H9 (cell line): ENCODE data around the gene DNAAF1. TPM values are rescaled to one million over a fixed set of nuclear protein-coding genes. Genes with fewer than 3 reads are reported as not detected.

Experiments
- DNase-seq: peaks from one replicate; pipeline ENCODE4 v3.0.0-alpha.2; 2017
- H2AFZ ChIP-seq: one replicate; pipeline ENCODE4 v1.6.1; 2013; ENCODE audit warnings: mild to moderate bottlenecking, low read length, control low read depth, moderate library complexity
- H2AK5ac ChIP-seq: 2 replicates; pipeline ENCODE4 v1.6.1; 2013; ENCODE audit warnings: low read length, control low read depth, mixed read lengths; ENCODE audit not compliant: insufficient read length
- H2BK120ac ChIP-seq: one replicate; pipeline ENCODE4 v1.6.1; 2013; ENCODE audit warnings: low read depth, mild to moderate bottlenecking, low read length, control low read depth, inconsistent platforms; ENCODE audit not compliant: poor library complexity, severe bottlenecking
- H2BK12ac ChIP-seq: 2 replicates; pipeline ENCODE4 v1.6.1; 2013; ENCODE audit warnings: low read length, control low read depth, mixed read lengths, low read depth; ENCODE audit not compliant: insufficient read length
- H2BK15ac ChIP-seq: 2 replicates; pipeline ENCODE4 v1.6.1; 2013; ENCODE audit warnings: low read depth, low read length, control low read depth
- H2BK20ac ChIP-seq: one replicate; pipeline ENCODE4 v1.6.1; 2013; ENCODE audit warnings: low read depth, mild to moderate bottlenecking, low read length, control low read depth, inconsistent platforms; ENCODE audit not compliant: poor library complexity, severe bottlenecking
- H2BK5ac ChIP-seq: 2 replicates; pipeline ENCODE4 v1.6.1; 2013; ENCODE audit warnings: low read length, control low read depth, mixed read lengths; ENCODE audit not compliant: insufficient read length
- H3K14ac ChIP-seq: 2 replicates; pipeline ENCODE4 v1.6.1; 2013; ENCODE audit warnings: low read length, control low read depth; ENCODE audit not compliant: insufficient read depth
- H3K18ac ChIP-seq: 2 replicates; pipeline ENCODE4 v1.6.1; 2013; ENCODE audit warnings: low read depth, mild to moderate bottlenecking, mixed read lengths, low read length, control low read depth; ENCODE audit not compliant: insufficient read length
- H3K23ac ChIP-seq: 2 replicates; pipeline ENCODE4 v1.6.1; 2013; ENCODE audit warnings: low read length, control low read depth, mixed read lengths, low read depth; ENCODE audit not compliant: insufficient read length
- H3K23me2 ChIP-seq: 2 replicates; pipeline ENCODE4 v1.6.1; 2013; ENCODE audit warnings: low read depth, mild to moderate bottlenecking, mixed read lengths, low read length, control low read depth; ENCODE audit not compliant: insufficient read length, poor library complexity, severe bottlenecking
- H3K27ac ChIP-seq: 2 replicates; pipeline ENCODE4 v1.5.1; 2013; ENCODE audit warnings: low read length, control low read depth, mixed read lengths, low read depth; ENCODE audit not compliant: insufficient read length
- H3K27me3 ChIP-seq: 2 replicates; pipeline ENCODE4 v1.6.1; 2013; ENCODE audit warnings: low read length, control low read depth, inconsistent platforms; ENCODE audit not compliant: insufficient read depth
- H3K4ac ChIP-seq: 2 replicates; pipeline ENCODE4 v1.6.1; 2013; ENCODE audit warnings: low read depth, mild to moderate bottlenecking, control low read depth, inconsistent platforms, low read length, moderate library complexity
- H3K4me1 ChIP-seq: 2 replicates; pipeline ENCODE4 v1.6.1; 2013; ENCODE audit warnings: low read length, control low read depth, inconsistent platforms; ENCODE audit not compliant: insufficient read depth
- H3K4me2 ChIP-seq: 2 replicates; pipeline ENCODE4 v1.6.1; 2013; ENCODE audit warnings: low read length, control low read depth, mixed read lengths; ENCODE audit not compliant: insufficient read length, insufficient read depth
- H3K56ac ChIP-seq: 2 replicates; pipeline ENCODE4 v1.6.1; 2013; ENCODE audit warnings: low read depth, mild to moderate bottlenecking, mixed read lengths, low read length, control low read depth; ENCODE audit not compliant: insufficient read length
- H3K79me1 ChIP-seq: 2 replicates; pipeline ENCODE4 v1.6.1; 2013; ENCODE audit warnings: low read depth, mild to moderate bottlenecking, moderate library complexity, low read length, control low read depth, inconsistent platforms; ENCODE audit not compliant: insufficient read depth, poor library complexity, severe bottlenecking
- H3K79me2 ChIP-seq: 2 replicates; pipeline ENCODE4 v1.6.1; 2013; ENCODE audit warnings: low read length, control low read depth, inconsistent platforms; ENCODE audit not compliant: insufficient read depth
- H3K9ac ChIP-seq: 2 replicates; pipeline ENCODE4 v1.6.1; 2013; ENCODE audit warnings: low read length, control low read depth, mixed read lengths; ENCODE audit not compliant: insufficient read length; ENCODE audit errors: extremely low read depth
- H3K9me3 ChIP-seq: one replicate; pipeline ENCODE4 v1.6.1; 2013; ENCODE audit warnings: low read depth, low read length, inconsistent platforms; ENCODE audit not compliant: control insufficient read depth
- H3T11ph ChIP-seq: one replicate; pipeline ENCODE4 v1.6.1; 2013; ENCODE audit warnings: mild to moderate bottlenecking, low read length, control low read depth, inconsistent platforms
- H4K20me1 ChIP-seq: one replicate; pipeline ENCODE4 v1.6.1; 2013; ENCODE audit not compliant: control insufficient read depth, insufficient read length, insufficient read depth
- H4K5ac ChIP-seq: 2 replicates; pipeline ENCODE4 v1.6.1; 2013; ENCODE audit warnings: low read depth, mild to moderate bottlenecking, mixed read lengths, low read length, control low read depth; ENCODE audit not compliant: insufficient read length
- H4K8ac ChIP-seq: replicated peaks from 2 replicates; pipeline ENCODE4 v1.6.1; 2013; ENCODE audit warnings: low read length, control low read depth, mixed read lengths, low read depth; ENCODE audit not compliant: insufficient read length
- H4K91ac ChIP-seq: 2 replicates; pipeline ENCODE4 v1.6.1; 2013; ENCODE audit warnings: low read depth, mild to moderate bottlenecking, moderate library complexity, mixed read lengths, low read length, control low read depth; ENCODE audit not compliant: insufficient read length
- H3K27ac Mint-ChIP-seq, 3 experiments: 2 replicates in 2 of 3; 3 replicates in 1 of 3; pipeline ENCODE4 v1.8.0; 2020 to 2021; ENCODE audit warnings: mixed read lengths in 3 of 3, mild to moderate bottlenecking in 1 of 3, moderate library complexity in 1 of 3
- H3K27me3 Mint-ChIP-seq: 2 replicates; pipeline ENCODE4 v1.8.0; 2021; ENCODE audit warnings: low read depth, mild to moderate bottlenecking, moderate library complexity, mixed read lengths
- H3K36me3 Mint-ChIP-seq, 3 experiments: 2 replicates in 2 of 3; 3 replicates in 1 of 3; pipeline ENCODE4 v1.8.0; 2020 to 2021; ENCODE audit warnings: low read depth in 3 of 3, mixed read lengths in 3 of 3; ENCODE audit not compliant: insufficient read depth in 1 of 3
- H3K4me1 Mint-ChIP-seq, 2 experiments: 2 replicates each; pipeline ENCODE4 v1.8.0; 2020; ENCODE audit warnings: mixed read lengths in 2 of 2
- H3K4me3 Mint-ChIP-seq, 2 experiments: 2 replicates in 1 of 2; 3 replicates in 1 of 2; pipeline ENCODE4 v1.8.0; 2020 to 2021; ENCODE audit warnings: mild to moderate bottlenecking in 2 of 2, mixed read lengths in 2 of 2, moderate library complexity in 1 of 2
- H3K9me3 Mint-ChIP-seq, 2 experiments: 2 replicates in 1 of 2; 3 replicates in 1 of 2; pipeline ENCODE4 v1.8.0; 2020; ENCODE audit warnings: mild to moderate bottlenecking in 2 of 2, mixed read lengths in 2 of 2, moderate library complexity in 1 of 2
- CTCF ChIP-seq: fragments of 200-600 bp; sonication (generic); conservative IDR thresholded peaks from 3 replicates; pipeline ENCODE4 v1.8.0; 2021; ENCODE audit warnings: antibody characterized with exemption, mild to moderate bottlenecking
- WGBS: extraction: QIAGEN DNeasy Blood & Tissue Kit; methylation state at CpG from one replicate; pipeline ENCODE4 v1.1.7; 2013; ENCODE audit warnings: missing lambda C conversion rate, low lambda C conversion rate, mixed read lengths; ENCODE audit not compliant: insufficient read length; ENCODE audit errors: extremely low coverage; 5-methylcytosine and 5-hydroxymethylcytosine counted together
- total RNA-seq: library from RNA; stranded (reverse); gene quantifications from 2 replicates; pipeline ENCODE4 v1.2.1, GENCODE V29; 2021

The DNAAF1 gene
- total RNA-seq, 1 experiment from 2014 or later: not detected

- H3K4me1 ChIP-seq: no peaks in the 10 kb centered on the region
- peak overlapping the region in 1 of 3 experiments; percentile 96; a peak in 4 of 7 replicates for H3K27ac Mint-ChIP-seq
- no peak overlapping the region for H3K4ac ChIP-seq
- H3K79me2 ChIP-seq: no peaks in the 10 kb centered on the region
- no peak overlapping the region for H3K56ac ChIP-seq
- no peak overlapping the region for H3K14ac ChIP-seq
- peak; percentile 85 for TF ChIP-seq CTCF
- H2BK120ac ChIP-seq: no peak overlapping the region
- DNase-seq: peak; percentile 79
- H2BK15ac ChIP-seq: no peak overlapping the region
- H3K9me3 ChIP-seq: no peaks in the 10 kb centered on the region
- H3K23me2 ChIP-seq: no peaks in the 10 kb centered on the region
- H4K91ac ChIP-seq: no peak overlapping the region
- no peaks in the 10 kb centered on the region for H3K27me3 ChIP-seq
- H2BK5ac ChIP-seq: no peak overlapping the region
- H3K79me1 ChIP-seq: no peaks in the 10 kb centered on the region
- no peak overlapping the region for H2BK20ac ChIP-seq
- no peak overlapping the region for H2AFZ ChIP-seq
- no peak overlapping the region for H2AK5ac ChIP-seq
- no peak overlapping the region for H3K9ac ChIP-seq
- H3K27ac ChIP-seq: no peak overlapping the region
- no peak overlapping the region for H3T11ph ChIP-seq
- no peak overlapping the region for H3K18ac ChIP-seq
- H3K9me3 Mint-ChIP-seq: no peaks in the 10 kb centered on the region
- H3K4me1 Mint-ChIP-seq: peaks cover 4 to 5% of the 10 kb centered on the region in 2 experiments
- peaks cover 5% of the 10 kb centered on the region; the same call in 1 of the 2 replicates for H3K27me3 Mint-ChIP-seq
- WGBS: no CpG with 5 or more reads among the region's 10 CpGs
- peaks cover 0 to 19% (median 15%) of the 10 kb centered on the region in 3 experiments; a peak in 5 of 7 replicates for H3K36me3 Mint-ChIP-seq
- H4K8ac ChIP-seq: no peak overlapping the region
- no peak overlapping the region for H2BK12ac ChIP-seq
- H4K5ac ChIP-seq: no peak overlapping the region
- H3K23ac ChIP-seq: no peak overlapping the region
- H4K20me1 ChIP-seq: no peaks in the 10 kb centered on the region
- H3K4me3 Mint-ChIP-seq: no peak overlapping the region
- no peak overlapping the region for H3K4me2 ChIP-seq
Measured at GRCh38 chr16:84175350-84176081, 30.4 kb downstream of the DNAAF1 start.
